Activated naive CD8-positive, alpha-beta T cell treated with anti-CD3 and anti-CD28 coated beads, Interleukin-2, amount 50 U/mL, for 24 hours (primary cell): ENCODE data around the gene UTF1.

ENCODE experiments used
- ATAC-seq: fragments of 150-1000 bp; cut with Tn5 transposase; one replicate; pipeline ENCODE4 v1.10.0; 2021
- DNase-seq: peaks from one replicate; pipeline ENCODE4 v3.0.0; 2021
- H3K27ac Mint-ChIP-seq: one replicate; pipeline ENCODE4 v1.8.0; 2021; ENCODE audit warnings: mild to moderate bottlenecking, mixed read lengths
- H3K27me3 Mint-ChIP-seq: one replicate; pipeline ENCODE4 v1.8.0; 2021; ENCODE audit warnings: mixed read lengths
- H3K36me3 Mint-ChIP-seq: one replicate; pipeline ENCODE4 v1.8.0; 2021; ENCODE audit warnings: low read depth, mixed read lengths
- H3K4me1 Mint-ChIP-seq: one replicate; pipeline ENCODE4 v1.8.0; 2021; ENCODE audit warnings: mixed read lengths
- H3K4me3 Mint-ChIP-seq: one replicate; pipeline ENCODE4 v1.8.0; 2021; ENCODE audit warnings: mild to moderate bottlenecking, moderate library complexity, mixed read lengths
- H3K9me3 Mint-ChIP-seq: one replicate; pipeline ENCODE4 v1.8.0; 2021; ENCODE audit warnings: mixed read lengths

The UTF1 gene, protein sequence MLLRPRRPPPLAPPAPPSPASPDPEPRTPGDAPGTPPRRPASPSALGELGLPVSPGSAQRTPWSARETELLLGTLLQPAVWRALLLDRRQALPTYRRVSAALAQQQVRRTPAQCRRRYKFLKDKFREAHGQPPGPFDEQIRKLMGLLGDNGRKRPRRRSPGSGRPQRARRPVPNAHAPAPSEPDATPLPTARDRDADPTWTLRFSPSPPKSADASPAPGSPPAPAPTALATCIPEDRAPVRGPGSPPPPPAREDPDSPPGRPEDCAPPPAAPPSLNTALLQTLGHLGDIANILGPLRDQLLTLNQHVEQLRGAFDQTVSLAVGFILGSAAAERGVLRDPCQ

DNA sequence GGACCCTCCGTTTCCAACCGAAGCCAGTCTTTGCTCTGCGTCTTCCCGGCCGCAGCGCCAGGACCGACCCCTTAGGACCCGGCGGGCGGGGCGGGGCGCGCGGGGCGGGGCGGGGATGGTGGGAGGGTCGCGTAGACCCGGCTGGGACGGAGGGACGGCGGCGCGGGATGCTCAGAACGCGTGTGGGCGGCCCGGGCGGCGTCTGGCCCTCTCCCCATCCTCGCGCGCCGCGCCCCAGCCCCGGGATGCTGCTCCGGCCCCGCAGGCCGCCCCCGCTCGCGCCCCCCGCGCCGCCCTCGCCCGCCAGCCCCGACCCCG, at the start of gene UTF1:
Gene UTF1, plus strand, starts transcription at position 174 of the 318 bp plus-strand sequence. Its CDS starts 72 bp downstream, at position 246.
- H3K27ac Mint-ChIP-seq: no peak within 1 kb of the TSS
- no peak for DNase-seq
- no peaks in the 10 kb centered on the region for H3K9me3 Mint-ChIP-seq
- no peak for ATAC-seq
- H3K4me3 Mint-ChIP-seq: no peak within 1 kb of the TSS
- H3K27me3 Mint-ChIP-seq: peaks cover 61% of the 10 kb centered on the region
- no peaks in the 10 kb centered on the region for H3K36me3 Mint-ChIP-seq
- H3K4me1 Mint-ChIP-seq: peaks cover 27% of the 10 kb centered on the region

DNA sequence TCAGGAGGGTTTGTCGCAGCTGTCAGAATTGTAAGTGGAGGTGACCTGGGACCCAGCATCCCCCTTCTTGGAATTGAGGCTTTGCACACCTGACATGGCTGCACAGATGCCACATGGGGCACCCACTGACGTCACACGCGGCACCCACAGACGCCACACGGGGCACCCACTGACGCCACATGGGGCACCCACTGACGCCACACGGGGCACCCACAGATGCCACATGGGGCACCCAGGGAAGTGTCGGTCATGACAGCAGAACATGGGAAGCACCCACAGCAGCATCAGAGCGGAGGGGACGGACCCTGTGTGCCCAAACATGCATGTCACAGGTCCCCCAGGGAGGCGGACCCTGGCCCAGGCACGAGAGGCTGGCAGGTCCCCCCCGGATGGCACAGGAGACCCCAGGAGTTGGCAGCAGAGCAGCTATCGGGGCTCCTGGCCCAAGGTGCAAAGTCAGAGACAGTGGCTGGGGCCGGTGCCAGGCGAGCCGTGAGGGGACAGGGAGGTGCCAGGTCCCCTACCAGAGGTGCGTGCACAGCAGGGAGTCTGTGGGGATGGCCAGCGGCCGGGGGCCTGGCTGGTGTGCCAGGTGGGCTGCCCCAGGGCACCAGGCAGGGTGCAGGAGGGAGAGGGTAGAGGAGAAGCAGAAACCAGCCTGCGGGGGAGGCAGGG, 48.9 kb upstream of the UTF1 start:
- Mint-ChIP-seq H3K4me1 (no peaks in the 10 kb centered on the region), H3K36me3 (peaks cover 5% of the 10 kb centered on the region), H3K27ac (no peak overlapping the region), H3K4me3 (no peak overlapping the region), H3K27me3 (peaks cover 2% of the 10 kb centered on the region), H3K9me3 (peaks cover 12% of the 10 kb centered on the region)
- ATAC-seq (no peak), DNase-seq (no peak)

DNA sequence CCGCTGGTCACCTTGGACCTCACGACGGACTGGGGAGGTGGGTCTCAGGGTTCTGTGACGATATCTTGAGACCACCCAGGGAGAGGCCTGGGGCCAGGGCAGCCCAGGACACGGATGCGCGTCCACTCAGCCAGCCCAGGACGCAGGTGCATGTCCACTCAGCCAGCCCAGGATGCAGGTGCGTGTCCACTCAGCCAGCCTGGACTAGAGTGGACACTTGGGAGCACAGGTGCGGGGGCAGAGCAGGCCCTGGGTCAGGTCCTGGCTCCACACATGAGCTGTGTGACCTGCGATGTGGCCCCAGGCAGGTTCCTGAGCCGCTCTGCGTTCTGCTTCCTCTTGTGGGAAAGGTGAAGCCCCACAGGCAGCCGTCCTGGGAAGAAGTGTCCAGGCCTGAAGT, 47.8 kb upstream of the UTF1 start:
- no peak for DNase-seq
- Mint-ChIP-seq H3K27me3 (peaks cover 2% of the 10 kb centered on the region), H3K4me3 (no peak overlapping the region), H3K36me3 (peaks cover 5% of the 10 kb centered on the region), H3K27ac (no peak overlapping the region), H3K9me3 (peaks cover 9% of the 10 kb centered on the region), H3K4me1 (no peaks in the 10 kb centered on the region)
- ATAC-seq: no peak

DNA sequence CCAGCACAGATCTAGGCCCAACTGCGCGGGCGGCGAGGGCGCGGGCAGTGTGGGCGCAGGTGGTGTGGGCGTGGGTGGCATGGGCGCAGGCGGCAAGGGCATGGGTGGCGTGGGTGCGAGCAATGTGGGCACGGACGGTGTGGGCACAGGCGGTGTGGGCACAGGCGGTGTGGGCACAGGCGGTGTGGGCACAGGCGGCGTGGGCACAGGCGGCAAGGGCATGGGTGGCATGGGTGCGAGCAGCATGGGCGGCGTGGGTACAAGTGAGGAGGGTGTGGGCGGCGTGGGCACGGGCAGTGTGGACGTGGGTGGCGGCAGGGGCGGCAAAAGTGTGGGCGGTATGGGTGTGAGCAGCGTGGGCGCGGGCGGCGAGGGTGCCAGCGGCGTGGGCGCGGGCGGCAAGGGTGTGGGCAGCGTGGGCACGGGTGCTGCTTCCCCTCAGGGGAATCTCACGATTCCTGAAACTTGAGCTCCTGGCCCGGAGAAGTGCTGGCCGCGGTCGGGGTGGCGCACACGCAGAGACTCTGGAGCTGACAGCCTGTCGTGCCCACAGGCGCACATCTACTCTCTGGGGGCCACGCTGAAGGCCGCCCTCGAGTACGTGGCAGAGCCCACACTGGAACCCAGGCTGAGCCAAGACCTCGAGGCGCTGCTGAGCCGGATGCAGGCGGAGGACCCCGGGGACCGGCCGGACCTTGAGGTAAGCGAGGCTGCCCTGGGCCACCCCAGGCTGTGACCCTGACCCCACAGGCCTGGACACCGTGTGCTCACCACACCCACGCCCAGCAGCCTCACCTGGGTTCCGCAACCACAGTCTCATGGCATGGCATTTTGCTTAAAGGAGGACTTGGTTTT, 47.0 kb upstream of the UTF1 start:
- Mint-ChIP-seq H3K4me3 (no peak overlapping the region), H3K36me3 (no peaks in the 10 kb centered on the region), H3K4me1 (no peaks in the 10 kb centered on the region), H3K27me3 (peaks cover 2% of the 10 kb centered on the region), H3K9me3 (peaks cover under 1% of the 10 kb centered on the region), H3K27ac (no peak overlapping the region)
- DNase-seq: no peak
- ATAC-seq: no peak

DNA sequence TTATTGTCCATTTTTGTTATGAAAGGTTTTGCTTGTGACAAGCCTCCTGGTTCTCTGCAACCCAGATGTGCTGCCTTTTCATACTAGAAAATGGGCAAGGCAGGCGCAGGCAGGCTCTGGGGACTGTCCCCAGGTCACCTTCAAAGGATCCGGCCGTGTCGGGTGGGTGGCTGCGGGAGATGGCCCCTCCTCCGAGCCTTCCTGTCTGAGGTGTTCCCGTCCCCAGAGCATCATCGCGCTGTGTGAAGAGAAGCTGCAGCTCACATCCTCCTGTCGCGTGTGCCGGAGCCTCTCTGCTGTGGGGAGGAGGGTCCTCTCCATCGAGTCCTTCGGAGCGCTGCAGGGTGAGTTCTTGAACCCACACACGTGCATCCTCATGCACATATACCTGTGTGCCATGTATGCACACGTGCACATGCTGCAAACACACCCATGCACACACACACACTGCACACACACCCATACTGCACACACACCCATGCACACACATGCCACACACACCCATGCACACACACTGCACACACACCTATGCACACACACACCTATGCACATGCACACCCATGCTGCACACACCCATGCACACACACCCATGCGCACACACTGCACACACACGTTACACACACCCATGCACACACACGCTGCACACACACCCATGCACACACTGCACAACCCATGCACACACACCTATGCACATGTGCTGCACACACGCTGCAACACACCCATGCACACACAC, 46.2 kb upstream of the UTF1 start:
- H3K36me3 Mint-ChIP-seq: no peaks in the 10 kb centered on the region
- ATAC-seq (no peak), DNase-seq (no peak)
- H3K27ac Mint-ChIP-seq: no peak overlapping the region
- no peaks in the 10 kb centered on the region for H3K9me3 Mint-ChIP-seq
- no peaks in the 10 kb centered on the region for H3K4me1 Mint-ChIP-seq
- H3K27me3 Mint-ChIP-seq: peaks cover 2% of the 10 kb centered on the region
- H3K4me3 Mint-ChIP-seq: no peak overlapping the region

DNA sequence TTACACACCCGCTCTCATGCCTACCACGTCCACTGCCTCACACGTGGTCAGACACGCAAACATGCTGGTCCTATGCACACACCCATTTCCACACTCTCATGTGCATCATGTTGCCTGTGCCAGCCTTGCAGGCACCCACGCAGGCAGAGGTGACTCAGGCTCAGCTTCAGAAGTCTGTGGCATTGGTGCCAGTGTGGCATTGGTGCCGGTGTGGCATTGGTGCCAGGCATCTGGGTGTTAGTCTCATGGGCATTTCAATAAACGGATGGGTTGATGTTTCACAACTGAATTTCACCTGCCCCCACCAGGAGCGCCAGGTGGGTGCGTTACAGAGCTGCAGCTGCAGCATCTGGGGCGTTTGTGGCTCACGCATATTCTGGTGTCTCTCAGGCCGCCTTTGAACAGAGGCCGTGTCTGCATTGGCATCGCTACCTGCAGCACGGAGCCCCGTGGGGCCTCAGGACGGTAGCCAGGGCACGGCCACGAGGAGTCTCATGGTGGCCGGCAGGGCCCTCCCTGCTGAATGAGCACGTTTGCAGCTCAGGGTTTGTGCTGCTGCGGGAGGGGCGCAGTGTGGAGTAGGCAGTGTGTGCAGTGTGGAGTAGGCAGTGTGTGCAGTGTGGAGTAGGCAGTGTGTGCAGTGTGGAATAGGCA, 45.3 kb upstream of the UTF1 start:
- H3K9me3 Mint-ChIP-seq: no peaks in the 10 kb centered on the region
- no peaks in the 10 kb centered on the region for H3K36me3 Mint-ChIP-seq
- no peak for DNase-seq
- H3K4me3 Mint-ChIP-seq: no peak overlapping the region
- no peak for ATAC-seq
- H3K27ac Mint-ChIP-seq: no peak overlapping the region
- H3K27me3 Mint-ChIP-seq: peaks cover 2% of the 10 kb centered on the region
- no peaks in the 10 kb centered on the region for H3K4me1 Mint-ChIP-seq

DNA sequence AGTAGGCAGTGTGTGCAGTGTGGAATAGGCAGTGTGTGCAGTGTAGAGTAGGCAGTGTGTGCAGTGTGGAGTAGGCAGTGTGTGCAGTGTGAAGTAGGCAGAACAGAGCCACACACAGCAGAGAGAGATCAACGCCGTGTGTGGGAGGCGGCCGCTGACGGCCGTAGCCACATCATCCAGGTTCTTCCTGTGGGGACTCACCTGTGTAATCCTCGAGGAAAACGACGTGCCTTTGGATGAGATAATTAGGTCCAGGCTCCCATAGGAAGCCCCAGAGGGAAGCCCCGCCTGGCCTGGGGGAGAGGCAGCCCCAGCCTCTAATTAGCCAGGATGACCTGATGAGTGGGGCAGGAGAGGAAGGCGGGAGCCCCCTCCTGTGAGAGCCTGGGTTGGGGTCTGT, 44.6 kb upstream of the UTF1 start:
- no peaks in the 10 kb centered on the region for H3K36me3 Mint-ChIP-seq

DNA sequence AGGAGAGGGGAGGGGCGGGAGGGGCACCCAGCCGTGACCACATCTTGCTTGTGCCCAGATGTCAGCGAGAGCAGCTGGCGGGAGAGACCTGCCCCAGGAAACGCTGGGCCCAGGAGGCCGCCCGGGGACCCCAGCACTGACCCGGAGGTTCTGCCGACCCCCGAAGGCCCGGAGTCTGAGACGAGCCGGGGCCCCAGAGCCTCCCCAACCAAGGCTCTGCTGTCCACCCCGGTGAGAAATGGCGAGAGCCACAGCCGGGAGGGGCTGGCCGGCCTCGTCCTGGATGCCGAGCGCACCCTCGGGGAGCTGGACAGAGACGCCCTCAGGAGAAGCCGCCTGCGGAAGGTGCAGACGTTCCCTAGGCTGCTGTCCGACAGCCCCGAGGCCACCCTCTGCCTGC, 44.1 kb upstream of the UTF1 start:
- H3K9me3 Mint-ChIP-seq: no peaks in the 10 kb centered on the region
- peaks cover 4% of the 10 kb centered on the region for H3K27me3 Mint-ChIP-seq
- no peak overlapping the region for H3K27ac Mint-ChIP-seq
- ATAC-seq (no peak), DNase-seq (no peak)
- no peaks in the 10 kb centered on the region for H3K36me3 Mint-ChIP-seq
- H3K4me3 Mint-ChIP-seq: no peak overlapping the region
- H3K4me1 Mint-ChIP-seq: no peaks in the 10 kb centered on the region

More for the DNA sequence above, 44.6 kb upstream of the UTF1 start:
- H3K4me1 Mint-ChIP-seq: no peaks in the 10 kb centered on the region
- ATAC-seq: no peak
- no peak for DNase-seq
- H3K27ac Mint-ChIP-seq: no peak overlapping the region
- H3K9me3 Mint-ChIP-seq: no peaks in the 10 kb centered on the region
- peaks cover 2% of the 10 kb centered on the region for H3K27me3 Mint-ChIP-seq
- H3K4me3 Mint-ChIP-seq: no peak overlapping the region

DNA sequence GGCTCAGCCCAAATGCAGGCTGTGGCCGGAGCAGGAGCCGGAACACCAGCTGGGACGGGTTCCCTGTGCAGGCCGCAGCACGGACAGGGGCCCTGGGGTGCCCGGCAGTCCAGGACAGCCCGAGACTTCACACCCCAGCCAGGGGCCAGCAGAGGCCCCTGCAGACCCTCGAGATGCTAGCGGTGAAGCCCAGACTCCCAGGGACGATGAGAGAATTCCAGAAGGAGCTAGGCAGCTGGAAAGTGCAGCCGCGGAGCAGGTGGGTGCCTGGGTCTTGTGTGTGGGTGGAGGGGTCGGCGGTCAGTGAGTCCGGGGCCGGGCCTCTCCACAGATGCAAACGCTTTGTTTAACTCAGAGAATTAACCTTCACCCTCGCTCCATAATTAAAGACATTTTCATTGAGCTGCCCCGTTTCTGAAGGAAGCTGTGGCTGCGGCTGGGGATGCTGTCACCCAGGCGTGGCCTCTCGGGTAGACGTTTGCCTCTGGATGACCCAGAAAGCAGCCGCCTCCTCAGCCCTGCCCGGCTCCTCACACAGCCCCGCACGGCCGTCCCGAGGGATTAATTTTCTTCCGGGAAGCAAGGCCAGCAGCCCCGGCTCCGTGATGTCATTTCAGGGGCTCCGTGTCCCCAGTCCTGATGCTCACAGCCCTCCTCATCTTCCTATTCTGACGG, 43.5 kb upstream of the UTF1 start:
- H3K4me1 Mint-ChIP-seq: no peaks in the 10 kb centered on the region
- no peaks in the 10 kb centered on the region for H3K9me3 Mint-ChIP-seq
- H3K27me3 Mint-ChIP-seq: peaks cover 4% of the 10 kb centered on the region
- H3K27ac Mint-ChIP-seq: no peak overlapping the region
- no peaks in the 10 kb centered on the region for H3K36me3 Mint-ChIP-seq
- H3K4me3 Mint-ChIP-seq: no peak overlapping the region
- DNase-seq: no peak
- ATAC-seq: no peak

DNA sequence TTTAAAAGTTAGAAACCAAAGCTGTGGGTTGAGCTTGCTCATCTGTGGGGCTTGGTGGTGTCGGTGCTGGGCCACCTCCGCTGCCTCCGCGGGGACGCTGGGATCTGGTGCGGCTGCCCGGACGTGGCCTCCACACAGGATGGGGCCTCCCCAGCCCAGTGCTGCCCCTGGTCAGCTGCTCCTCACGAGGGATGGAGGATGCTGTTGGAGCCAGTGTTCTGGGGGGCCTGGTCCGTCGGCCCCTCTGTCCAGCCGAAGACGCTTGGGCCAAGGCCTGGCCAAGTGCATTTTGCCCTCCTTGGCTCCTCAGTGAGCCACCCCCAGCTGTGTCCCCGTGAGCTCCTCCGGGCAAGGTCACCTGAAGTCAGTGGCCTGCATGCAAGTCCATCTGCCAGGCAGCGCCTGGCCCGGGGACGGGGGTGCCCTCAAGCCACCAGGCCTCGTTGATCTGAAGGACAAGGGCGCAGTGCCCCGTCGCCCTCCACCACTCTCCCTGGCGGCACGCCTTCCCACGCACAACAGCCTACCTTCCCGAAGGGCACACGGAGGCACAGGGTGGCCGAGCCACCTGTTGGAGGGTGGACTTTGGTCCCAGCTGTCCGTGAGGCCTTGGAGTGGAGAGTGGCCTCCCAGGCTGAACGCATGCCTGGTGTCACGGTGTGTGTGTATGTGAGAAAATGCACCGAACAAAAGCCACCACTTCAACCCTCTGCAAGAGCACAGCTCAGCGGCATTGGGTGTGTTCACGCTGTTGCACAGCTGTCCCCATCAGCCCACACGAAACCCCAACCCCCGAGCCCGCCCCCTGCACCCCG, 42.7 kb upstream of the UTF1 start:
- ATAC-seq (no peak), DNase-seq (no peak)
- Mint-ChIP-seq H3K9me3 (no peaks in the 10 kb centered on the region), H3K36me3 (no peaks in the 10 kb centered on the region), H3K4me1 (no peaks in the 10 kb centered on the region), H3K27ac (no peak overlapping the region), H3K27me3 (peaks cover 2% of the 10 kb centered on the region), H3K4me3 (no peak overlapping the region)

DNA sequence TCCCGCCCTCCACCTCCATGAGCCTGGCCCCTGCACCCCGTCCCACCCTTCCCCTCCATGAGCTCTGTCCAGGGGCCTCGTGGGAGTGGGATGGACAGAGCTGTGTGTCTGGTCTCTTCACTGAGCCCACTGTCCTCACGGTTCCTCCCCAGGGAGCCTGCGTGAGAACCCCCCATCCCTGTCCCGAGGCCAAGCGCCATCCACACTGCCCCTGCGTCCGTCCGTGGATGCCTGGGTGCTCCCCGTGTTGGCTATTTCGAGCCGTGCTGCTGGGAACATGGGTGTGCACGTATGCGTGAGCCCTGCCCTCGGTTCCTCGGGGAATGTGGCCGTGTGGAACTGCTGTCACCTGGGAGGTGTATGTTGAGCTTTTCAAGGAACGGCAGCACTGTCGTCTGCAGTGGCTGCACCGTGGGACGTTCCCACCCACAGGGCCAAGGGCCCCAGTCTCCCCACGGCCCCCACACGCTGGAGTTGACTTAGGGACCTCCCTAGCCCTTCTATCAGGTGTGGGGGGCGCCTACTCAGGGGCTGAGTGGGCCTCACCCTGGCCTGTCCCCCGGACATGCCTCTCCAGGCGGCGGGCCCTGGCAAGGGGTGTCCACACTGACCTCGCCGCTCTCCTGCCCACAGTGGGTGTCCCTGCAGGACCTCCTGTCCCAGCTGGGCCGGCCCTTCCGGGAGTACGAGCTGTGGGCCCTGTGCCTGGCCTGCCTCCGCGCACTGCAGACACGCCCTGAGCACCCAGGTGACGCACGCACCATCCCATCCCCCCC, 41.9 kb upstream of the UTF1 start:
- Mint-ChIP-seq H3K4me3 (no peak overlapping the region), H3K36me3 (no peaks in the 10 kb centered on the region)
- ATAC-seq: no peak

DNA sequence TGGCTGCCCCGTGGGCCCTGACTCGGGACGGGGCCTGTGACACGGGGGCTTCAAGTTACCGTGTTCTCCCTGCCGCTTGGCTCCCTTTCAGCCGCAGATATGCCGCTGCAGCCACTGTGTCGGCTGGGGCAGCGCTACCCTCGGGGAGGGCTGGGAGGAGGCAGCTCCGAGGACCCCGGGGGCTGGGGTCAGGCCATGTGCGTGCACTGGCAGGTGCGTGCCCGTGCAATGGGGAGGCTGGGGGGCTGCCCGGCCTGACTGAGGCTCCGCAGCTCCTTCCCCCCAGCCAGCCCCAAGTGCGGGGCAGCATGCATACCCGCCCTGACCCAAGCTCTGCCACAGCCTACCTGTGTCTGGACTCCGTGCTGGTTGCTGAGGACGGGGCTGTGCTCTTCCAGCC, 40.8 kb upstream of the UTF1 start:
- Mint-ChIP-seq H3K4me3 (no peak overlapping the region), H3K27me3 (peaks cover 4% of the 10 kb centered on the region), H3K27ac (no peak overlapping the region), H3K9me3 (no peaks in the 10 kb centered on the region), H3K4me1 (no peaks in the 10 kb centered on the region), H3K36me3 (no peaks in the 10 kb centered on the region)
- ATAC-seq (peak; percentile 30), DNase-seq (no peak)

More for the DNA sequence above, 41.9 kb upstream of the UTF1 start:
- H3K27me3 Mint-ChIP-seq: peaks cover 2% of the 10 kb centered on the region
- H3K27ac Mint-ChIP-seq: no peak overlapping the region
- DNase-seq: no peak
- no peaks in the 10 kb centered on the region for H3K9me3 Mint-ChIP-seq
- no peaks in the 10 kb centered on the region for H3K4me1 Mint-ChIP-seq
